KOPT-K1 (cell line): ENCODE data around the gene IFT172.

Source experiments
- H3K27ac ChIP-seq: fragments of 200-600 bp; sonication (generic); 2 replicates; pipeline ENCODE4 v1.5.1; 2016; ENCODE audit warnings: antibody characterized with exemption, mild to moderate bottlenecking, low read depth, low read length; ENCODE audit not compliant: poor library complexity, severe bottlenecking
- H3K36me3 ChIP-seq: fragments of 200-600 bp; sonication (generic); 2 replicates; pipeline ENCODE4 v1.5.1; 2017; ENCODE audit warnings: antibody characterized with exemption, mild to moderate bottlenecking, low read length, moderate library complexity; ENCODE audit not compliant: insufficient read depth
- H3K9me3 ChIP-seq: fragments of 200-600 bp; sonication (generic); 2 replicates; pipeline ENCODE4 v1.5.1; 2017; ENCODE audit warnings: antibody characterized with exemption, low read length, mild to moderate bottlenecking; ENCODE audit not compliant: insufficient read depth, poor library complexity, severe bottlenecking

The IFT172 gene

DNA sequence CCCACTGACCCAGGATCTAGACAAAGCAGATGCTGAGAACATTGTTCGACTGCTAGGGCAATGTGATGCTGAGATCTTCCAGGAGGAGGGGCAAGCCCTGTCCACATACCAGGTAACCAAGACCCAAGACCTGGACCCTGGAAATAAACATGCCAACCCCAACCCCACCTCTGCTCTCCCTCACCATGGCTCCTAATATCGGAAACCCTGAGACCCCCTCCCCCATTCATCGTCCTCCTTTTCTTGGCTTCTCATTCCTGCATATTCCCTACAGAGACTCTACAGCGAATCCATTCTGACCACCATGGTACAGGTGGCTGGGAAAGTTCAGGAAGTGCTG is 7.7 kb upstream of the IFT172 start:
- H3K9me3 ChIP-seq: no peaks in the 10 kb centered on the region
- no peaks in the 10 kb centered on the region for H3K36me3 ChIP-seq
- no peak overlapping the region for H3K27ac ChIP-seq

DNA sequence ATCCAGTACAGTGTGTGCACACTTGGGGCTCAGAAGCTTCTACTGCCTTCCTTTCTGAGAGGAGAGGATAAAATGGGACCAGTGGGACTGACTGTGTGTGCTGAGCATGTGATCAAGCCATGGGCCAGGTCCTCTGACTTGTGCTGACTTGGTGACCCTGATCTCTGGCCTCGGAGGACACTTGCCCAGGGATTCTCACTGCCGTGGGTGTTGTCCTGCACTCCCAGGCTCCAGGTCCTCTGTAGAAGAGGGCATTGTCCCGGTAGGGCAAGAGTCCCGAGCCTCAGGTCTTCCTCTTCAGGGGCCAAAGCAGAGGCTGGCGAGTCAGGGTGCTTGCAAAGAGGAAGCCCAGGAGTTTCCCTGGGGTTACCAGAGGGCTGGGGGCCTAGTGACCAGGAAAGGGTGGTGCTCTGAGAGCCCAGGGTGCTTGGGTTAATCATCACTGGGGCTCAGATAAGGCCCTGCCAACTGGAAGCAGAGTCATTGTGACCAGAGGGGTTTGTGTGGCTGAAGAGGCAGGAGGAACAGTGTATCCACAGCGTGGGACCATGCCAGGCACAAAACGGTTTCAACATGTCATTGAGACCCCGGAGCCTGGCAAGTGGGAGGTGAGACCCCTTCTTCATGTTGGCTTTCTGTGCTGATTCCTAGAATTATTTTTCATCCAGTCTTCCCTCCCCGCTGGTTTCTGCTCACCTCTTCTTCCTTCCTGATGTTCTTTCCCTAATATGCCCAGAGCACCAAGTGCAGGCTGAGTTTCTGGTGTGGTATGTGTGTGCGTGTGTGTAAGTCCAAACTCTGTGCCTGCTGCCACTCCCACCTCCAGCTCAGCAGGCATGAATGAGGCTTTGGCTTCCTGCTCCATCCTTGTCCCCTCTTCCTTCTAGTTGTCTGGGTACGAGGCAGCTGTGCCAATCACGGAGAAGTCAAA is 7.1 kb upstream of the IFT172 start, which contains the start of gene GCKR:
Gene GCKR (plus strand): TSS at position 483 of the 931 bp plus-strand sequence. CDS start 66 bp downstream, at position 549.
- H3K9me3 ChIP-seq: no peaks in the 10 kb centered on the region
- H3K27ac ChIP-seq: no peak within 1 kb of the TSS
- H3K36me3 ChIP-seq: no peaks in the 10 kb centered on the region

DNA sequence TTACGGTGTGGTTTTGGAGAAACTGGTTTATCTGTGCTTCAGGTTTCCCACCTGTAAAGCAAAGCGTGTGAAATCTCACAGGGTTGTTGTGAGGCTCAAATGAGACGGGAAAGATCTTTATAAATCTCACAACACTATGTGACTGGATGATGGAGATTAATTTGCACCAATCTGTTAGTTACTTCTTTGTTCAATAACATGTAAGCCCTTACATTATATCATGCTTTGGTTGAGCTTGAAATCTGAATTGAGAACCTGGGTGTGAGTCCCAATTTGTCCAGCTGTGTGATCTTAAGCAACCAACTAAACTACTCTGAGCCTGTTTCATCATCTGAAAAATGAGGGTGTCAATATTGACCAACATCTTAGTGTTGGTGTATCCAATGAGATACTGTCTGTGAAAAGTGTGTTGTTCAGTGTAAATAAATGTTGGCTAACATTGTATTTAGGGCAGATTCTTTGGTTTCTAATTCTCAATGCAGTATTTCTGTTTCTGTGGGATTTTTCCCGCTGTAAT is 6.4 kb upstream of the IFT172 start:
- H3K27ac ChIP-seq: no peak overlapping the region
- no peaks in the 10 kb centered on the region for H3K36me3 ChIP-seq
- H3K9me3 ChIP-seq: no peaks in the 10 kb centered on the region

DNA sequence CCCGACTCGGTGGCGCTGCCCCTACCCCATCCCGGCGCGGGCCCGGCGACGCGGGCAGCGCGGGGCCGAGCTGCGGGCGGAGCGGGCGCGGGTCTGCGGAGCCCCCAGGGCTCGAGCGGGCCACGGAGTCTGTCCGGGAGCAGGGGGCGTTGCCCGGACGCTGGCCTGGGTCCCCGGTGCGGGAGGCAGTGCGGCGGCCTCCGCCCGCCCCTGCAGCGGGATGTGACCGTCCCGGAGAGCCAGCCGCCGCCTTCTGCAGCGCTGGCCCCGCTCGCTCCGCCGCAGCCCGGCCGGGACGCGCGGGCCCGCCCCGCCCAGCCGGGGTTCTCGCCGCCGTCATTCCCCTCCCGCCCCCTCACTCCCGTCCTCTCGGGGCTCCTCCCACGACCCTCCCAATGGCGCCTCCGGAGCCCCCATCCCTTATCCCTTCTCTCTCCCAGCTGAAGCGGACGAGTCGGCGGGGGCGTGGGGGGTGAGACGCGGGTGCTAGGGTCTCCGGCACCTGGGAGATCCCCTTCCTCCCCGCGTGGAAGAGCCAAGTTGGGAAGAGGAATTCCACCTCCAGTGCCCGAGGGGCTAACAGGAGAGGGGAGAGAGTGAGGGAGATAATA is 5.5 kb upstream of the IFT172 start, which contains the start of gene FNDC4:
Gene FNDC4 (minus strand): TSS at position 257 of the 611 bp plus-strand sequence. CDS start 521 bp downstream, outside the sequence.
- H3K27ac ChIP-seq: no peak within 1 kb of the TSS
- no peaks in the 10 kb centered on the region for H3K9me3 ChIP-seq
- no peaks in the 10 kb centered on the region for H3K36me3 ChIP-seq

DNA sequence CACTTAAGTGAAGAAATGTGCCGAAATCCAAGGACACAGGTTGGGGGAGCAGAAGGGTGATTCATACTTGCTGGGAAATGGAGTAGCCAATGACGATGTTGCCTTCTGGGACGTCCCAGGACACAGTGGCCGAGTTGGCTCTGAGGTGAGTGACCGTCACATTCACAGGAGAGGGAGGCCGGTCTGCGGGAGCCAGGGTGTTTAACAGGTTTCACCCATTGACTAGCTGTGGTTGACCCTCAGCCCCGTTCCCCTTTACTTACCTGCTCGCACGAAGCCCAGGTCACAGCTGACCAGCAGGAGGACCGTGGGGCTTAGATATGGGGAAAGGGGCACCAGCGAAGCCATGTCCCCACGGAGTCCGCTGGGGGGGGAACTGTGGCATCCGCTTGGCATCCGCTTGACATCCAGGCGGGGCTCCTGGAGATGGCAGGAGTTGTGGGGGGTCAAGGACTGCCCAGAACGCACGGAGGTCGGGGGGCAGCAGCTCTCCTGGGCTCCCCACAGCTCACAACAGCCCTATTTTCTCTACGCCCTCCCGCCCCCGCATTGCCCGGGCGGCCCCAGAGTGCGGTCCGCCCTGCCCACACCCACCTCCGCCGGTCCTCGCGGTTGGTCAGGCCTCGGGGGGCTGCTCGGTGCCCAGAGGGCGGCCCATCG is 4.9 kb upstream of the IFT172 start:
- Histone ChIP-seq H3K27ac (no peak overlapping the region), H3K9me3 (no peaks in the 10 kb centered on the region), H3K36me3 (no peaks in the 10 kb centered on the region)

DNA sequence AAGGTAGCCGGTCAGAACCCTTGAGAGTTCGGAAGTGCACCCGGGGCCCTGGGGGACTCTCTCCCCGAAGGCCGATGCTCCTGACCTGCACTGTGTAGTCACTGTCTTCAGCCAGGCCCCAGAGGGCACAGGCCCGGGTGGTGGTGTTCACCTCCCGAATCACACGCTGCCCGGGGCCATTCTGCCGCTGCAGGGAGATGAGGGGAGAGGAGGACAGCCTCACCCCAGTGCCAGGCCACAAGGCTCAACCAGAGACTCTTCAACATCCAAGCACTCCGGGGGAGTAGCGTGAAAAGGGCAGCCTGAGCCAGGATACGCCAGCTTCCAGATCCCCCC is 4.4 kb upstream of the IFT172 start:
- Histone ChIP-seq H3K36me3 (no peaks in the 10 kb centered on the region), H3K27ac (no peak overlapping the region), H3K9me3 (no peaks in the 10 kb centered on the region)

DNA sequence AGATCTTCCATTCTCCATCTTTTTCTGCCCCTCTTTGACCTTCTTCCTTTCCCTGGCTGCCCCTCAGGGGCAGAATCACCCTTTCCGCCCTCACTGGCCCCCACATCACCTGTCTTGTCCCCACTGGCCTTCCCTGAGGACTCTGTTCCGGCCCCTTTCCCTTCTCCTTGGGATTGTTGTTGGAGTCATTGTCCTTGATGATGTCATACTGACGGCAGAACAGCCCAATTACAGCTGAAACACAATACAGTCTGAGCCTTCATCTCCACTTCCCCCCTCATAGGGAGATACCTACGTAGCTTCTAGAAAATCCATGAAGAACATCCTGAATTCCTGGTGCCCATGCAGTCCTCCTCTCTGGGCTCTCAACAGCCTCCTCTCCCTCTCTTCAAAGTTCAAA is 3.0 kb upstream of the IFT172 start:
- Histone ChIP-seq H3K9me3 (no peaks in the 10 kb centered on the region), H3K36me3 (no peaks in the 10 kb centered on the region), H3K27ac (no peak overlapping the region)

DNA sequence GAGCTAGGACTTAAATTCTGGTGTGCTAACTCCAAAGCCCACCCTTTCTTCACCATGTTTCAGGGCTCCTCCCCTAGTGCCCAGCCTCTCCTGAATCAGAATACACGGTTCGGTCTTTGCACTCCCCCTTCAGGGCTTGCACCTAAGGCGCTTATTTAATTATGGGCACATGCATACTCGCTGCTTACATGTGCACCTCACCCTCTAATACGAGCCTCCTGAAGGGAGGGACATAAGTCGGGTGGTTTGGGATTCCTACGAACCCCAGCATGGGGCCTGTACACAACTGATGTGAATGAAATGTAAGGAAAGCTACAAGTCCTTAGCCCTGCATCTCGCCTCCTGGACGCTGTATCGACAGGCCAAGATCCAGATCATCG is 435 bp downstream of the IFT172 start:
- Histone ChIP-seq H3K9me3 (no peaks in the 10 kb centered on the region), H3K36me3 (no peaks in the 10 kb centered on the region), H3K27ac (no peak overlapping the region)

DNA sequence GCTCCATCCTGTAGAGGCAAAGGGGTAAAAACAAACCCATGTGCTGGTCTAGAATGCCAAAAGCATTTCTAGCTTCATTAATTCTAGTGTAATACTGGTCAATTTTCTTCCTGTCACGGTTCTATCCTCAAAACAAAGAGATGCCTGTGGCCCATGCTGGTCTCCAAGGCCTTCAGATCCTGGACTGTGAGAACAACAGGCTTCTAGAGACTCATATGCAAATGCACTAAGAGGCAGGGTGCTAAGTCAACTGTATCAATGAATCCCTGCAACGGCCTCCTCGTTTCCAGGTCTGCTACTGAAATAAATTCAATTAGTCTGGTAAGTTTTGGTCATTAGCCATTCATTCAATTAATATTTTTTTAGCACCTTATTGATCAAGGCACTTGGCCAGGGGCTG is 4.0 kb downstream of the IFT172 start:
- Histone ChIP-seq H3K9me3 (no peaks in the 10 kb centered on the region), H3K36me3 (peaks cover 4% of the 10 kb centered on the region; the same call in 1 of the 2 replicates), H3K27ac (no peak overlapping the region)

DNA sequence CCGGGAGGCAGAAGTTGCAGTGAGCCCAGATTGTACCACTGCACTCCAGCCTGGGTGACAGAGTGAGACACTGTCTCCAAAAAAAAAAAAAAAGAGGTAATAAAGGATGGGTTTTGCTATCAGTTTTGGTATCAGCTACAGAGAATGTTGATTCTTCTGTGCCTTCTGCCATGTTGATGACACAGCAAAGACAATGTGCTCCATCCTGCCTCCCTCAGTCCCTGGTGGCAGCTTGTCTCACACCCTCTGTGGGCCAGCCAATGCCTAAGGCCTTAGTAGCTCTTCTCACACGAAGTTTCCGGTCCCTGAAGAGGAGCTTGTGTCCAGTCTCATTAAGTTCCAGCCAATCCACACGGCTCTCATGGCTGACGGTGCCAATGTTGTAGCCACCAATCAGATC is 17.6 kb downstream of the IFT172 start:
- Histone ChIP-seq H3K9me3 (no peaks in the 10 kb centered on the region), H3K36me3 (peaks cover 6% of the 10 kb centered on the region; the same call in 1 of the 2 replicates), H3K27ac (no peak overlapping the region)

DNA sequence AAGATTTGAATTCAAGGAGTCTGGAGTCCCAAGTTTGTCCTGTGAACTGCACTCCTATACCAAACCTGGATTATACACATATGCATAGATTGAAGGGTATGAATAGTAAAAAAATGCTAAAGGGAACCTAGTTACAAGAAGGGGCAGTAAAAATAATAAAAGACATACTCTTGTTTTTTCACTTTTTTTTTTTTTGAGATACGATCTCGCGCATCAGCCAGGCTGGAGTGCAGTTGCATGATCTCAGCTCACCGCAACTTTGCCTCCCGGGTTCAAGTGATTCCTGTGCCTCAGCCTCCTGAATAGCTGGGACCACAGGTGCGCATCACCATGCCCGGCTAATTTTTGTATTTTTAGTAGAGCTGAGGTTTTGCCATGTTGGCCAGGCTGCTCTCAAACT is 25.1 kb downstream of the IFT172 start:
- Histone ChIP-seq H3K36me3 (no peaks in the 10 kb centered on the region), H3K27ac (no peak overlapping the region), H3K9me3 (no peaks in the 10 kb centered on the region)

DNA sequence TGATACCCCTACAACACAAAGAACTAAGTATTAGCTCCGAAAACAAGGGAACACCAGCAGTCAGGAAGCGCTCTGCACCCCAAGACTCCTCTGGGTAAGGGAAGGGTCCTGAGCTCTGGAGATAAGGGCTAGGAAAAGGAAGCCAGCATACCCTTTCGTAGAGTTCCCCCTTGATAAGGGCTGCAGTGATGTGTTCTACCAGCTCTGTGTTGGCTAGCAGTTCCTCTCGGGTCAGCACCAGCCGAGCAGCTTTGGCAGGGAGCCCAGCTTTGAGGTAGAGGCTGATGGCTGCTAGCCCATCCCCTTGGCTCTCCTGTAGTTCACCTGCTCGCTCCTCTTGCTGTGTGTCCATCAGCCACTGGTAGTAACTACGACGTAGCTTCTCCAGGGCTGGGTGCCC is 28.4 kb downstream of the IFT172 start:
- H3K27ac ChIP-seq: no peak overlapping the region

DNA sequence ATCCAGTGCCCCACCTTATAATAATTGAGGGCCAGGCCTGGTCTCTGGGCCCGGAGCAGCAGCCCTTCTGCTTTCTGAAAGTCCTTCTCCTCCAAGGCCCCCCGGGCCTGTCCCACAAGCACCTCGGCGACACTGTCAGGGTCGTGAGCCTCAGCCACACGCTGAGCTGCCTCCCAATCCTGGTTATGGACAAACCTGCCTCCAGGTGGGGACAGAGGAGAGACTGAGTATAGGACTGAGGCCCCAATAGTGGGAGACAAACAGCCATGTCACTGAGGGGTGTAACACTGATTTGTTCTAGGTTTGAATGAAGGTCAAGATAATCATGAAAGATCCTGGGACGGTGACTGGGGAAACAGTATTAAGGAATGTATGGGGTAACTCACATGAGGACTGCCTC is 35.6 kb downstream of the IFT172 start:
- no peak overlapping the region for H3K27ac ChIP-seq
- H3K36me3 ChIP-seq: no peaks in the 10 kb centered on the region; the same call in 1 of the 2 replicates

More for the DNA sequence above, 28.4 kb downstream of the IFT172 start:
- Histone ChIP-seq H3K36me3 (no peaks in the 10 kb centered on the region; the same call in 1 of the 2 replicates), H3K9me3 (no peaks in the 10 kb centered on the region)

DNA sequence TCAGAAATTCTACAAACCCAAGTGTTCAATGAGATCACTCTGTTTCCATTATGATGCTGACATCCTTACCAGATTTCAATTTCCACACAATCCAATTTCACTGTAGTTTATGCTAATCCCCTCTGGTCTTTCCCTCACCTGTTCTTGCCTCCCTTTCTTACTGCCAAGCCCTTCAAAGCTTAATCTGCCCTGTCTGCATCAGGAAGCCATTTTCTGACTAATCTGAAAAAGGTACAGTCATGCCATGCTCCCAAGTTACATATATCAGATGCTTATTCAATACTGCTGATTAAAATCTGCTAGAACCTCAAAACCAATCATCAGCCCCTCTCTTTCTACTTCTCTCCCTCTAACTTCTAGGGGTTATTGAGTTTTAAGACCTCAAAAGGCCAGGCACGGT is 38.4 kb downstream of the IFT172 start:
- H3K27ac ChIP-seq: no peak overlapping the region
- no peaks in the 10 kb centered on the region for H3K9me3 ChIP-seq
- peaks cover 4% of the 10 kb centered on the region; the same call in 1 of the 2 replicates for H3K36me3 ChIP-seq

More for the DNA sequence above, 35.6 kb downstream of the IFT172 start:
- H3K9me3 ChIP-seq: no peaks in the 10 kb centered on the region

DNA sequence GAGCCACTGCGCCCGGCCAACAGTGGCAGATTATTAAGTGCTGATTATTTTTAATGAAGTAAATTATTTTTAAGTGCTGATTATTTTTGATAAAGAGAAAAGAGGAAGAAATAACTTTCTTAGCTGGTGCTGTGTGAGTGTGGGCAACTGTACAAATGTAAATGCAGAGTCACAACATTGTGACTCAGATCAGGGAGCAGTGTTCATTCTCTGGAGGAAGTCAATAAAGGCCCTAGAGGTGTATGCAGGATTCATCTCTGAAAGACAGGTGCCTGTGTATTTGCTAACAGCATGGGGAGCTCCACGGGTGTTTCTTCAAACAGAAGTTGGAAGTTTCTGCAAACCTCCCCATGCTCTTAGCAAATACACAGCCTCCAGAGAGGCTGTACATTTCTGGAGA is 41.2 kb downstream of the IFT172 start:
- no peaks in the 10 kb centered on the region for H3K9me3 ChIP-seq
- peaks cover 8% of the 10 kb centered on the region; the same call in 1 of the 2 replicates for H3K36me3 ChIP-seq

More for the DNA sequence above, 41.2 kb downstream of the IFT172 start:
- H3K27ac ChIP-seq: no peak overlapping the region
